ENCODE measurements around the gene PRR9. TPM values are rescaled to one million over a fixed set of nuclear protein-coding genes. Genes with fewer than 3 reads are reported as not detected.

PRR9 gene
- total and polyA plus RNA-seq, 3 experiments from 2014 or later: not detected

GRCh38 chr1:153194331-153195050 is 22.9 kb upstream of the PRR9 start:
- Histone ChIP-seq H3K4me1 (ENCODE audit: insufficient read depth, low read length) (no peaks in the 10 kb centered on the region), H3K27me3 (ENCODE audit: insufficient read depth, low read length, poor library complexity, severe bottlenecking) (no peaks in the 10 kb centered on the region), H3K4me3 (ENCODE audit: low read length) (no peak overlapping the region), H3K36me3 (ENCODE audit: insufficient read depth, low read length) (no peaks in the 10 kb centered on the region), H3K9me3 (ENCODE audit: low read length) (no peaks in the 10 kb centered on the region), H3K27ac (ENCODE audit: low read depth, low read length) (no peak overlapping the region)
- ChIA-PET POLR2A (no interaction called here), CTCF (no interaction called here)
- Mint-ChIP-seq H3K27me3 (peaks cover 35 to 76% of the 10 kb centered on the region in 2 donors), H3K9me3 (no peaks in the 10 kb centered on the region), H3K36me3 (no peaks in the 10 kb centered on the region), H3K4me3 (no peak overlapping the region), H3K27ac (no peak overlapping the region), H3K4me1 (no peaks in the 10 kb centered on the region)
- DNase-seq: no peak

GRCh38 chr1:153195216-153195615 is 22.2 kb upstream of the PRR9 start:
- peaks cover 30 to 75% of the 10 kb centered on the region in 2 donors for H3K27me3 Mint-ChIP-seq
- no peaks in the 10 kb centered on the region for H3K9me3 Mint-ChIP-seq
- ChIA-PET CTCF (no interaction called here), POLR2A (no interaction called here)
- no peak overlapping the region for H3K27ac Mint-ChIP-seq
- DNase-seq: no peak
- no peak overlapping the region for H3K4me3 Mint-ChIP-seq
- no peaks in the 10 kb centered on the region for H3K4me1 Mint-ChIP-seq
- H3K4me3 ChIP-seq (ENCODE audit: low read length): no peak overlapping the region
- no peaks in the 10 kb centered on the region for H3K4me1 ChIP-seq (ENCODE audit: insufficient read depth, low read length)
- no peaks in the 10 kb centered on the region for H3K36me3 Mint-ChIP-seq
- no peaks in the 10 kb centered on the region for H3K9me3 ChIP-seq (ENCODE audit: low read length)
- H3K27me3 ChIP-seq (ENCODE audit: insufficient read depth, low read length, poor library complexity, severe bottlenecking): no peaks in the 10 kb centered on the region
- no peaks in the 10 kb centered on the region for H3K36me3 ChIP-seq (ENCODE audit: insufficient read depth, low read length)
- no peak overlapping the region for H3K27ac ChIP-seq (ENCODE audit: low read depth, low read length)

- H3K27ac ChIP-seq (ENCODE audit: low read depth, low read length): no peak overlapping the region
- H3K27me3 ChIP-seq (ENCODE audit: insufficient read depth, low read length, poor library complexity, severe bottlenecking): no peaks in the 10 kb centered on the region
- H3K9me3 ChIP-seq (ENCODE audit: low read length): no peaks in the 10 kb centered on the region
- Mint-ChIP-seq H3K27me3 (peaks cover 26 to 61% of the 10 kb centered on the region in 2 donors), H3K27ac (no peak overlapping the region), H3K9me3 (peaks cover 0 to 2% (median 0%) of the 10 kb centered on the region in 5 donors), H3K4me3 (no peak overlapping the region), H3K4me1 (no peaks in the 10 kb centered on the region), H3K36me3 (no peaks in the 10 kb centered on the region)
- POLR2A ChIA-PET: no interaction called here
- no peak overlapping the region for H3K4me3 ChIP-seq (ENCODE audit: low read length)
- H3K4me1 ChIP-seq (ENCODE audit: insufficient read depth, low read length): no peaks in the 10 kb centered on the region
- no peaks in the 10 kb centered on the region for H3K36me3 ChIP-seq (ENCODE audit: insufficient read depth, low read length)
- CTCF ChIA-PET: no interaction called here
- no peak for DNase-seq
Observed at GRCh38 chr1:153202006-153202405, 15.4 kb upstream of the PRR9 start.

- peaks cover 0 to 2% (median 0%) of the 10 kb centered on the region in 5 donors for H3K9me3 Mint-ChIP-seq
- H3K4me3 Mint-ChIP-seq: no peak within 1 kb of the TSS
- CTCF ChIA-PET: interaction anchor here (1.0 kb wide), 1 partner anchor 11 kb away, joined by 3 read pairs; no protein-coding TSS in a partner anchor
- no peaks in the 10 kb centered on the region for H3K36me3 Mint-ChIP-seq
- no peak for DNase-seq
- H3K4me1 Mint-ChIP-seq: no peaks in the 10 kb centered on the region
- POLR2A ChIA-PET: no interaction called here
- H3K27ac Mint-ChIP-seq: no peak within 1 kb of the TSS
- no peak within 1 kb of the TSS for H3K27ac ChIP-seq (ENCODE audit: low read depth, low read length)
- H3K27me3 Mint-ChIP-seq: peaks cover 24 to 59% of the 10 kb centered on the region in 2 donors
- no peak within 1 kb of the TSS for H3K4me3 ChIP-seq (ENCODE audit: low read length)
- H3K36me3 ChIP-seq (ENCODE audit: insufficient read depth, low read length): no peaks in the 10 kb centered on the region
- no peaks in the 10 kb centered on the region for H3K9me3 ChIP-seq (ENCODE audit: low read length)
- no peaks in the 10 kb centered on the region for H3K4me1 ChIP-seq (ENCODE audit: insufficient read depth, low read length)
- no peaks in the 10 kb centered on the region for H3K27me3 ChIP-seq (ENCODE audit: insufficient read depth, low read length, poor library complexity, severe bottlenecking)
Observed at GRCh38 chr1:153203130-153203529, 14.3 kb upstream of the PRR9 start, which contains the start of gene LELP1. TSS of gene LELP1 (plus strand) at chr1:153203430. CDS start at chr1:153204708, 1,278 bp downstream.

GRCh38 chr1:153206631-153207030 is 10.8 kb upstream of the PRR9 start:
- POLR2A ChIA-PET: no interaction called here

GRCh38 chr1:153210206-153210605 is 7.2 kb upstream of the PRR9 start:
- H3K27ac ChIP-seq (ENCODE audit: low read depth, low read length): no peak overlapping the region
- CTCF ChIA-PET: no interaction called here
- no peaks in the 10 kb centered on the region for H3K9me3 Mint-ChIP-seq

More at GRCh38 chr1:153206631-153207030, 10.8 kb upstream of the PRR9 start:
- peaks cover 0 to 2% (median 0%) of the 10 kb centered on the region in 5 donors for H3K9me3 Mint-ChIP-seq
- no peak overlapping the region for H3K27ac ChIP-seq (ENCODE audit: low read depth, low read length)
- no peaks in the 10 kb centered on the region for H3K4me1 ChIP-seq (ENCODE audit: insufficient read depth, low read length)
- H3K4me3 Mint-ChIP-seq: no peak overlapping the region
- H3K4me3 ChIP-seq (ENCODE audit: low read length): no peak overlapping the region
- peaks cover 25 to 37% of the 10 kb centered on the region in 2 donors for H3K27me3 Mint-ChIP-seq
- CTCF ChIA-PET: no interaction called here
- H3K36me3 ChIP-seq (ENCODE audit: insufficient read depth, low read length): no peaks in the 10 kb centered on the region
- DNase-seq: no peak
- no peaks in the 10 kb centered on the region for H3K4me1 Mint-ChIP-seq
- H3K9me3 ChIP-seq (ENCODE audit: low read length): no peaks in the 10 kb centered on the region
- no peaks in the 10 kb centered on the region for H3K36me3 Mint-ChIP-seq
- no peak overlapping the region for H3K27ac Mint-ChIP-seq
- no peaks in the 10 kb centered on the region for H3K27me3 ChIP-seq (ENCODE audit: insufficient read depth, low read length, poor library complexity, severe bottlenecking)

GRCh38 chr1:153212201-153212600 is 5.2 kb upstream of the PRR9 start:
- Histone ChIP-seq H3K4me3 (ENCODE audit: low read length) (no peak overlapping the region), H3K27ac (ENCODE audit: low read depth, low read length) (no peak overlapping the region), H3K9me3 (ENCODE audit: low read length) (no peaks in the 10 kb centered on the region), H3K36me3 (ENCODE audit: insufficient read depth, low read length) (no peaks in the 10 kb centered on the region), H3K4me1 (ENCODE audit: insufficient read depth, low read length) (no peaks in the 10 kb centered on the region), H3K27me3 (ENCODE audit: insufficient read depth, low read length, poor library complexity, severe bottlenecking) (no peaks in the 10 kb centered on the region)
- Mint-ChIP-seq H3K27ac (no peak overlapping the region), H3K4me3 (no peak overlapping the region), H3K27me3 (peaks cover 11 to 26% of the 10 kb centered on the region in 2 donors), H3K4me1 (no peaks in the 10 kb centered on the region), H3K36me3 (no peaks in the 10 kb centered on the region), H3K9me3 (no peaks in the 10 kb centered on the region)
- POLR2A ChIA-PET: no interaction called here
- no peak for DNase-seq
- CTCF ChIA-PET: no interaction called here

More at GRCh38 chr1:153210206-153210605, 7.2 kb upstream of the PRR9 start:
- H3K27ac Mint-ChIP-seq: no peak overlapping the region
- peaks cover 19 to 31% of the 10 kb centered on the region in 2 donors for H3K27me3 Mint-ChIP-seq
- H3K4me1 Mint-ChIP-seq: no peaks in the 10 kb centered on the region
- Histone ChIP-seq H3K4me3 (ENCODE audit: low read length) (no peak overlapping the region), H3K27me3 (ENCODE audit: insufficient read depth, low read length, poor library complexity, severe bottlenecking) (no peaks in the 10 kb centered on the region), H3K4me1 (ENCODE audit: insufficient read depth, low read length) (no peaks in the 10 kb centered on the region), H3K9me3 (ENCODE audit: low read length) (no peaks in the 10 kb centered on the region), H3K36me3 (ENCODE audit: insufficient read depth, low read length) (no peaks in the 10 kb centered on the region)
- no peak overlapping the region for H3K4me3 Mint-ChIP-seq
- no peaks in the 10 kb centered on the region for H3K36me3 Mint-ChIP-seq
- POLR2A ChIA-PET: no interaction called here
- DNase-seq: no peak

GRCh38 chr1:153213519-153213918 is 3.9 kb upstream of the PRR9 start:
- no peak overlapping the region for H3K4me3 Mint-ChIP-seq
- H3K9me3 Mint-ChIP-seq: no peaks in the 10 kb centered on the region
- Histone ChIP-seq H3K27ac (ENCODE audit: low read depth, low read length) (no peak overlapping the region), H3K27me3 (ENCODE audit: insufficient read depth, low read length, poor library complexity, severe bottlenecking) (no peaks in the 10 kb centered on the region), H3K36me3 (ENCODE audit: insufficient read depth, low read length) (no peaks in the 10 kb centered on the region), H3K4me3 (ENCODE audit: low read length) (no peak overlapping the region), H3K4me1 (ENCODE audit: insufficient read depth, low read length) (no peaks in the 10 kb centered on the region), H3K9me3 (ENCODE audit: low read length) (no peaks in the 10 kb centered on the region)
- POLR2A ChIA-PET: no interaction called here
- H3K4me1 Mint-ChIP-seq: no peaks in the 10 kb centered on the region
- H3K36me3 Mint-ChIP-seq: no peaks in the 10 kb centered on the region
- H3K27ac Mint-ChIP-seq: no peak overlapping the region
- CTCF ChIA-PET: no interaction called here
- DNase-seq: no peak
- H3K27me3 Mint-ChIP-seq: peaks cover 12 to 28% of the 10 kb centered on the region in 2 donors
